WTC11 (cell line): ENCODE results near the gene MKX.

ENCODE experiments used
- GRHL2 ChIP-seq: fragments of 250-450 bp; sonication (Bioruptor Pico); IDR thresholded peaks from 2 replicates; pipeline ENCODE4 v1.8.0; 2022; ENCODE audit warnings: mild to moderate bottlenecking, moderate library complexity; ENCODE audit not compliant: insufficient replicate concordance, severe bottlenecking
- MYBL2 ChIP-seq: sonication (generic); formaldehyde crosslinking; IDR thresholded peaks from 2 replicates; pipeline ENCODE4 v1.8.1; 2023; ENCODE audit warnings: mild to moderate bottlenecking, moderate library complexity, missing genetic modification reagents
- STAT6 ChIP-seq: sonication (generic); formaldehyde crosslinking; conservative IDR thresholded peaks from 2 replicates; pipeline ENCODE4 v1.8.1; 2023; ENCODE audit warnings: mild to moderate bottlenecking, low read depth, missing genetic modification reagents, moderate library complexity

DNA sequence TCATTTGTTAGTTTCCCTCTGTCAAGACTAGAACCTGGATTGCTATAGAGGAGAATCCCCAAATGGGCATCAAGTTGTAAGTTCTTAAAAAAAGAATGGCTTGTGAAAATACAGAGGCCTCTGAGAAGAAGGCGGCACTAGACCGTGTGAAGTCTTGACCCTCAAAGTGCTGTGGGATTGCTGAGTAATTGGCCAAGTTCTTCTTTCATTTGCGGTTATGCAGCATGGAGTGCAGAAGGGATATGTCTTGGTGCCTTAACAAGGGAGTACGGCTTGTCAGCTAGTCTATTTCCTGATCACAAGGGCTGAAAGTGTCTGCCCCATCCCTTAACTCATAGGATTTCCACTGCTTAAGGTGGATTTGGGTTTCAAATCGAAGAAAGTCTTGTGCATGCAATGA, 81.2 kb downstream of the MKX start:
- no peak for TF ChIP-seq MYBL2 (CRISPR knock-in tag)
- TF ChIP-seq GRHL2, result no peak
- no peak for TF ChIP-seq STAT6
